ENCODE measurements around the gene EME1. TPM values are rescaled to one million over a fixed set of nuclear protein-coding genes. Genes with fewer than 3 reads are reported as not detected.

The EME1 gene
- total and polyA plus RNA-seq, 2 of the 13 experiments (the other 11 are each of a cell fraction or from before 2014, with no cell fraction given) = 20.7 to 24.6 TPM

GRCh38 chr17:50361561-50362480 is 11.2 kb upstream of the EME1 start (continued):
- 0 out of 2 replicates have a peak, but pooled peaks have one; percentile 17 for TF ChIP-seq TBX2 (CRISPR knock-in tag; IDR thresholded peaks at IDR 0.05; ENCODE audit: borderline replicate concordance)
- TF ChIP-seq TFAP4 (IDR thresholded peaks at IDR 0.05; ENCODE audit: borderline replicate concordance, low read depth) = peak; percentile 42; the same call in 1 of the 2 replicates
- no peak for TF ChIP-seq ZSCAN20 (CRISPR knock-in tag; IDR thresholded peaks at IDR 0.05; ENCODE audit: borderline replicate concordance)
- TF ChIP-seq ZNF639 (CRISPR knock-in tag; conservative IDR thresholded peaks at IDR 0.05) = 0 out of 2 replicates have a peak, but pooled peaks have one; percentile 24

- no peak for ATAC-seq
- Histone ChIP-seq H3K9me3 (ENCODE audit: low read length) (no peaks in the 10 kb centered on the region), H4K20me1 (ENCODE audit: insufficient read depth, low read length) (no peaks in the 10 kb centered on the region), H3K27me3 (ENCODE audit: control insufficient read depth in 1 of 2, insufficient read depth in 2 of 2, low read length in 2 of 2) (no peaks in the 10 kb centered on the region), H3K27ac (ENCODE audit: extremely low read length, insufficient read depth, low read length) (peak overlapping the region; percentile 11), H3K9ac (ENCODE audit: insufficient read depth, low read depth, low read length) (no peak overlapping the region), H3K4me1 (ENCODE audit: insufficient read depth, low read length) (peaks cover 44% of the 10 kb centered on the region), H3K79me2 (ENCODE audit: insufficient read depth, low read length) (no peaks in the 10 kb centered on the region), H2AFZ (ENCODE audit: low read length) (no peak overlapping the region), H3K36me3 (replicated peaks in 1 of 2; ENCODE audit: control insufficient read depth in 1 of 2, insufficient read depth in 2 of 2, low read length in 2 of 2) (peaks cover 18 to 41% of the 10 kb centered on the region in 2 experiments), H3K4me3 (replicated peaks in 1 of 3; ENCODE audit: insufficient read depth in 1 of 3, low read depth in 2 of 3, low read length in 3 of 3) (no peak overlapping the region), H3K4me2 (ENCODE audit: low read depth, low read length) (no peak overlapping the region)
- POLR2A ChIA-PET = interaction anchor here (0.7 to 2.7 kb wide), 9 partner anchors 9 to 180 kb away, joined by 3 to 21 read pairs (median 7); partner anchors contain the start of genes LRRC59 and XYLT2
- no TSS peak for BruUV-seq (replicated peaks)
- CTCF ChIA-PET (ENCODE audit: low intra/inter-chr PET ratio, low total read pairs) = interaction anchor here (0.8 to 2.0 kb wide), 2 partner anchors 35 to 117 kb away, joined by 3 to 20 read pairs; partner anchors contain the start of genes LRRC59 and RSAD1
- no peak for FAIRE-seq
- 85% methylated on average over 7 of the region's 7 CpGs for WGBS (ENCODE audit: low lambda C conversion rate)
- TF ChIP-seq TBX2 (CRISPR knock-in tag; IDR thresholded peaks at IDR 0.05; ENCODE audit: borderline replicate concordance) (no peak), ZNF121 (CRISPR knock-in tag; IDR thresholded peaks at IDR 0.05) (0 out of 2 replicates have a peak, but pooled peaks have one; percentile 53)
- in situ Hi-C loops (cut with HindIII; ENCODE audit: extremely low pct_ligation_motif_present, low pct_unique_long_range_greater_than_20kb) (no loop called here), intact Hi-C loops (cut with micrococcal nuclease; ENCODE audit: unreplicated experiment) (loop anchor here (1.0 kb wide), 1 partner anchor 117 kb away; no protein-coding TSS in a partner anchor)
- no peak for DNase-seq (ENCODE audit: low spot score)
These were observed 10.4 kb upstream of the EME1 start for GRCh38 chr17:50362661-50363060.
